ENCODE measurements around the gene ARGLU1.

ARGLU1 gene

DNA sequence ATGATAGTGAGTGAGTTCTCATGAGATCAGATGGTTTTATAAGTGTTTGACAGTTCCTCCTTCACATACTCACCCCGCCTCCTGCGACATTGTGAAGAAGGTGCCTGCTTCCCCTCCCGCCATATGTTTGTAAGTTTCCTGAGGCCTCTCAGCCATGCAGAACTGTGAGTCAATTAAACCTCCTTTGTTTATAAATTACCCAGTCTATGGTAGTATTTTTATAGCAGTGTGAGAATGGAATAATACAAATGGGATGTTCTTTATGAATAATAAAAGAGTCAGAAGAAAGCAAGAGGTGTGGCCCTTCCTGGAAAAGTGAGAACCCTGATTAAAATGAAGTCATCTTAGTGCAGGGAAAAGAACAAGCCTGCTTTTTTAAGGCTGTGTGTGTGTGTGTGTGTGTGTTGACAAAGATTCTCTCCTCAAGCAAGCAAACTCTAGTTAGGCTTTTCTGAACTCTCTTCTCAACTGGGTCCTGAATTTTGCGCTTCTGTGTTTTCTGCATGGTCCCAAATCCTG, 18.8 kb upstream of the ARGLU1 start:
- DNase-seq (ENCODE audit: low spot score): no peak

DNA sequence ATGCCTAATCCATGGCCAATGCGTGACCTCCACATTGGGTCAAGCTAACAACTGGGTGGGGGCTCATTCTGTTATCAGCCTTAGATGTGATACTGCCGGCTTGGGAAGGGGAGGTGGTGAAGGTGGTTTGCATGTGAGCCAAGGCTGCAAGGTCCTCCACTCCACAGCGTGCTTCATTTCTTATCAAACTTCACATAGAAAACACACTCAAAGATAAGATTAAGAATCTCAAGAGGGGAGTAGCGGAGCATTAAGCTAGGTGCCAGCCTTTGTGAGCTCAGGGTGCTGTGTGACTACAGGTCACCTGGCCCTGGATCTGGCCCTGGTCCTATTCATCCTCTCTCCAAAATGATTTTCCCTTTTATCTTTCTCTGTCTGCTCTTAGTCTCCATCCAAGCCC, 13.3 kb upstream of the ARGLU1 start:
- DNase-seq (ENCODE audit: low spot score): no peak

DNA sequence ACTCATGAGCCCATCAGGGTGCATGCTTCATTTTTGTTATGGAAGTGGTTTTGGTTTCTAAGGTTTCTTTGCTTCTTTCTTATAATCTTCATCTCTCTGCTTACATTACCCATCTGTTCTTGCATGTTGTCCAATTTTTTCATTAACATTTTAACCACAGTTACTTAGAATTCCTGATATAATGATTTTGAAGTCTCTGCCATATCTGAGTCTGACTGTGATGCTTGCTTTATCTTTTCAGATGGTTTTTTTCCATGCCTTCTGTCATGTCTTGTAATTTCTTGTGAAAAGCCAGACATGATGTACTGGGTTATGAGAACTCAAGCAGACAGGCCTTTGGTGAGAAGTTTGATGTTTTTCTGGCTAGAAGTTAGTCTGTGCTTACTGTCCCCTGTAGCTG, 8.0 kb upstream of the ARGLU1 start:
- no peak for DNase-seq (ENCODE audit: low spot score)

DNA sequence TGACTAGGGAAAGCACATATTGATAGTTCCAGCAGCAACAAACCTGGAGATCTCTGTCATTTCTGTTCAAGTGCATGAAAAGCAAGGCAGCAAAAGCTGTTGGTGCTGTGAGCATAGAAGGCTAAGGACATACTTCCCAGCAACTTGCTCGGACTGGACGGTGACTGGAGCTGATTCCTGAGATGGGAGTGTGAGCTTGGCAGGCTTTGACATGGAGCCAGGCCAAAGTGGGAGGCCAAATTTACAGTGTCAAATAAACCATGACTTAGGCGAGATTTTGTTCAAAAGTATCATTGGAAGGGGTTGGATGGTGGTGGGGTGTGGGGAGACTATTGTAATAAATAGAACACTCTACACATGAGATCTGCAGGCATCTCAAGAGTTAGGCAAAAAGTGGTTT, 5.9 kb upstream of the ARGLU1 start:
- DNase-seq (ENCODE audit: low spot score): no peak

DNA sequence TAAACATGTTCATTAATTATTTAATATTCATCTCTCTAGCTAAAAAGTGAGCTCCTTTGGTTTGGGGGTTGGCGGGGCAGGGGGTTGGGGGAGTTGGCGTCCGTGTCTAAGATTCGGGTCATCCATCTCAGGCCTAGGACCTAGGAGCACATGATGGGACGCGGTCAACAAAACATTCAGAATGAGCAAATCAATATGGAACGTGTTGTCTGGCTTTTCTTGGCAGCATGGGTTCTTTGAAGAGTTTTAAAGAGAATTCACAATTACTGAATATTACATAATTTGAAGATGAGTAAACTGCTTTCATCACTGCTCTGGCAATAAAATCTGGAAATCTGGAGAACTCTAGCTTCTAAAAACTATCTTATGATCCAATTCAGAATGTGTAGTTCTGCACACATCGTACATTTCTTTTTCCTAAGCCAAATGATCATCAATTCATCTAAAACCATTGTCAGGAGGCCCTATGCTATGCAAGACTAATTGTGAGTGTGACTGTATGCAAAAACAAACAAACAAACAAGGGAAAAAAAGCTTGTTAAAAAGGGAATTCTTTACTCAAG, 5.4 kb upstream of the ARGLU1 start:
- no peak for DNase-seq (ENCODE audit: low spot score)

DNA sequence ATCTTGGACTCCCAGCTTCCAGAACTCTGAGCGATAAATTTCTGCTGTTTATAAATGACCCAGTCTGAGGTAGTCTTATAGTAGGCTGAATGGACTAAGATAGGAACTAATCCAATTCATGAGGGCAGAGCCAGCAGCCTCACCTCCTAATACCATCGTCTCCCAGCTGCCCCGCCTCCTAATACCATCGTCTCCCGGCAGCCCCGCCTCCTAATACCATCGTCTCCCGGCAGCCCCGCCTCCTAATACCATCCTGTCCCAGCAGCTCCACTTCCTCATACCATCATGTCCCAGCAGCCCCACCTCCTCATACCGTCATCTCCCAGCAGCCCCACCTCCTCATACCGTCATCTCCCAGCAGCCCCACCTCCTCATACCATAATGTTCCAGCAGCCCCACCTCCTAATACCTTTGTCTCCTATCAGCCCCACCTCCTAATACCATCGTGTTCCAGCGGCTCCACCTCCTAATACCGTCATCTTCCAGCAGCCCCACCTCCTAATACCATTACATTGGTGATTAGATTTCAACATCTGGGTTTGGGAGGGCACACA, 2.4 kb upstream of the ARGLU1 start:
- DNase-seq (ENCODE audit: low spot score): no peak

DNA sequence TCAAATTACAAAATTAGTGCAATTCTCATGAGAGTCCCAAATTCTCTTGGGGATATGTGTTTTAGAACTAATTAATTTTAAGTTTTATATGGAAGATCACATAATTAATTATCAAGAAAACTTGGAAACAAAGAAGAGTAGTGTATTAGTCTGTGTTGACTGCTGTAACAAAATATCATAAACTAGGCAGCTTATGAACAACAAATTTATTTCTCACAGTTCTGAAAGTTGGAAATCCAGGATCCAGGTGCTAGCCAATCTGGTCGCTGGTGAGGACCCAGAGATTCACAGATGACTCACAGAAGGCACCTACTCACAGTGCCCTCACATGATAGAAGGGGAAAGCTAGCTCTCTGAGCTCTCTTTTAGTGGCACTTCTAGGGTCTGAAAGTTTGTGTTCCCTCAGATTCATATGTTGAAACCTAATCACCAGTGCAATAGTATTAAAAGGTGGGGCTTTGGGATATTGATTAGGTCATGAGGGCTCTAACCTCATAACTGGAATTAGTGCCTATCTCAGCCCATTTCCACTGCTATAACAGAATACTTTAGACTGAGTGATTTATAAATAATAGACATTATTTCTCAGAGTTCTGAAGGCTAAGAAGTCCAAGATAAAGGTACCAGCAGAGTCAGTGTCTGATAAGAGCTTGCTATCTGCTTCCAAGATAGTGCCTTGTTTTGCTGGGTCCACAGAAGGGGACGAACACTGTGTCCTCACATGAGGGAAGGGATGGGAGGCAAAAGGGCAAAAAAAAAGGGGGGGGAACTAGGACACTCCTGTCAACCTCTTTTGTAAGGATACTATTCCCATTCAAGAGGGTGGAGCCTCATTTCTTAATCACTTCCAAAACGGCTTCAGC, 1.5 kb upstream of the ARGLU1 start:
- DNase-seq (ENCODE audit: low spot score): no peak

DNA sequence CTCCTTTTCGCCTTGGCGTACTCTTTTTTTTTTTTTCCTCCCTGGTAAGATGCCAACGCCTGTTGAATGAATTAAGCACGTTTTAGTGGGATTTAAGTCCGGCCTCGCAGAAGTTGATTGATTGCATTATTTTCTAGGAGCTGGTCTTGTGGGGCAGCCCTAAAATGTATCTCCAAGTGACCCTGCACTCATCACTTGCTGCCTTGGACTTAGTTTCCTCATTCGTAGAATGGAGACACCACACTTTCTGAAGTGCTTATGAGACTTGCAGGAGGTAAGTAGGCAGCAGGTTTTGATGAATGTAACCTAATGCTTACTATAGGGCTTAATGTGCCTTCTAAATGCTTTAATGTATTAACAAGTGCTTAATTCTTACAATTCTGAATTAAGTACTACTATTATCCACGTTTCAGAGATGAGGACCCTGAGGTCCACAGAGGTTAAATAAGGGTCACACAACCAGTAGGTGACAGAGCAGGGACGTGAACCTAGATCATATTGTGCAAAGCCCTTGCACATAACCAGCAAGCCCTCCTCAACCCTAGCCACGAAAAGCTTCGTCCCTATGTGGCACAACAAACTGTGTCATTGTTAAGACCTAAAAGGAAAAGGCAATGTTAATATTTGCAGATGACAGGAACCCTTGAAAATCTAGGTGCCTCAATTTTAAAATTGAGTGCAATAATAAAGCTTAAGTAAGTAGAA, 514 bp upstream of the ARGLU1 start:
- no peak for DNase-seq (ENCODE audit: low spot score)

DNA sequence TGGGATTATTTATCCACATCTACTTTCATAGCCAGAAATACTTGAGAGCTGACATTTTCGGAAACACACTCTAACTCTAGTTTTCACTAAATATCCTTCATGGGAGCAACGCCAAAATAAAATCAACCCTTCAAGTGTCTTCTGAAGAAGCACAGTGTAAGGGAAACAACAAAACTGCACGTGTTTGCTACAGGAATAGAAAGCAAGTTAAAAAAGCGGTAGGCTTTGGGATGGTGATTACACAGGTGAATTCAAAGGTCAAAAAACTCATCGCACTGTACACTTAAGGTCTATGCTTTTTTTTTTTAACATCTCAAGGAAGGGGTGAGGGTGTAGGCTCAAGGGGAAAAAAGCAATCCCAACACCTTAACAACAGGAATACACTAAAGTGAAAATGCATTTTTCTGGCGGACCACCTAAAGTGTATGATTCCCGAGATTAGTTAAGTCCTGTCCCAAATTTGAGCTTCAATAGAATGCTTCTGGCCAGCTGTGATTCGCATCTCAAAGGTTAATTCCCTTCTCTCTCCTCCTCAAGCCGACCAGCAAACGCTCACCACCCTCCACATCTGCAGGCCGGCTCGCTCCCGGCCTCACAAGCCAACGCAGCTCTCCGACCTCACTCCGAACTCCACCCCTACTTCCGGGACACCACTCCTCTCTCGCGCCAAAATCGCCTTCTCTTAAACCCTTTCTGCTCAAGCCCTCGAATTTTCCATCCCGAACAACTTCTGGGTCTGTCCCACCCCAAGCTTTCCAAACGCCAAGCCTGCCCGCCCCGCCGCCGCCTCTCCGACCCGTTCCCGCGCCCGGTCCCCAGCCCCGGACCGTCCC, 1.1 kb downstream of the ARGLU1 start:
- DNase-seq (ENCODE audit: low spot score): peak; percentile 44

DNA sequence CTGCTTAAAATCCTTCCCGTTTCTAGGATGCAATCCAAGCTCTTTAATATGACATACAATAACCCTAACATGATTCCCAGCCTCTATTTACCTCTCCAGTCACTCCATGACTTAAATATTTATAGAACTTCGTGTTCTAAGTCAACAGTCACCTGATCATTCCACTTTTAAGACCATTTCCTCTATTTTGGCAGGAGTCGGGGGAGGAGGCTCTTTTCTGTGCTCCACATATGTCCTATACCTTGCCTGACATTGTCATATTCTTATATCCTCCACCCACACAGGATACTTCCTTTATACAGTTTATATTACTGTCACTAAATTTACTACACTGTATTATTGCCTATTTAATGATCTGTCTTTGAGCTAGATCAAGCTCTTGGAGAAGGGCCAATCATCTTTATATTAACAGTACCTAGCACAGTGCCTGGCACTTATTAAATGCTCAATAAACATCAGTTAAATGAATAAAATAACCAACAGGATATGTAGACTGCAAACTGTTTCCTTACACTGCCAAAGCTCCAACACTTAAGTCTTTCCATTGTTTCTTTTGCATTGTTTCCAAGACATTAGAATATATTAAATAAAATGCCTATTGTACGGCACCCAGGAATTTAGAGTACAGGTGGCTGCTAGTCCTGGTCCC, 2.7 kb downstream of the ARGLU1 start:
- DNase-seq (ENCODE audit: low spot score): no peak

DNA sequence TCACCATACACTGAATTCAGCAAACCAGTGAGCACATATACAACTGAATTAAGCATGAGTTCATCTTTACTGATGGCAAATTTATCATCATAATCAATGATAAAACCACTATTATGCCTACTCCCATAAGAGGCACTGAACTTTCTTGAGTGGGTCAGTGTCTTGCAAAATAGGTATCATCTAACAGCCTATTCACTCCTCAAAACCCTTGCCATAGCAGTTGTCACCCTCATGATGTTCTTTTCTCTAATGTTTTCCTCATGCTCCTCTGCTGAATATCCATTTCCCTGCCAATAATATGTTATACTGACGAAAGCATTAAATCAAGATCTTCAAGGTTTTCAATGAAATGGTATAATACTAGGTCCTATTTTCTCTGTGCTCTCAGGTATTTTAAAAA, 5.6 kb downstream of the ARGLU1 start:
- DNase-seq (ENCODE audit: low spot score): no peak

DNA sequence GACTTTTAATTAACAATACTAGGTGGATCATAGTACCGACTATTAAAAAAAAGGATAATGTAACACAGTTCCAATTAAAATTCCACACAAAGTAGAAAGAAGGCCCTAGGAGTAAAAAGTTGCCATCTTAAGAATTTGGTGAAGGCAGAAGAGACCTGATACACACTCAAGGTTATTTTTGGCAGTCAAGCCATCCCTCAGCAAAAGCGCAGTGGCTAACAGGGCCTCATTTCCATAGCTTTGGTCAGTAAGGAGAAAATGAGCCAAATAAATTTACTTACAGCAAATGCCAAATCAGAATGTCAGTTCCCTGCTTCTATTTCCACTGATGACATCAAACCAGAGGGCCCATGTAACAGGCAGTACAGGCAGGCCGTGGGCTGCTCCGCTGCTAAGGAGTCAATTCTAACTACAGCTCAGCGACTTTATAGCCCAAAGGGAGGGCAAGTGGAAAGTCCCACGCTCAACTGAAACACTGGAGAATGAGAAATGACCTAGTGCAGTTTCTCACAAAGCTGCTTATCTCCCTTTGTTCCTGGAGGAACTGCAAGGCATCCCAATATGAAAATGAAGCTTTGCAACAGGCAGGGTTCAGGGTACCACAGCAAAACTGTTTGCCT, 6.3 kb downstream of the ARGLU1 start:
- DNase-seq (ENCODE audit: low spot score): peak; percentile 25

DNA sequence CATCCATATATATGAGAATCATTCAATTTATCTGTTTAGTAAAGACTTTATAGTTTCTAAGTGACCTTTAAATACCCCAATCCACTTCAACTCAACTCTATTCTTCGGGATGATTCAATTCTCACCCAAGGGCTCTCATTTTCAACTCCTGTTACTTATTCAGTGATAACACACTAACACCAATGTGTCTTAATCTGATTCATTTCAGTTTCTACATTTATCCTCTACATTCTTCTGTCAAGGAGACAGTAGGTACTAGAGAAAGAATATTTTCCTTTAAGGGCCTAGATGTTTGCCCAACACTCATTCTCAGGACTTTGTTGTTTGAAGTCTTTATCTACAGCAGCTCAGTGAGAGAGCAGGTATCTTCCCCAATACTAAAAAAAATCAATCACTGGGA, 7.1 kb downstream of the ARGLU1 start:
- DNase-seq (ENCODE audit: low spot score): no peak

DNA sequence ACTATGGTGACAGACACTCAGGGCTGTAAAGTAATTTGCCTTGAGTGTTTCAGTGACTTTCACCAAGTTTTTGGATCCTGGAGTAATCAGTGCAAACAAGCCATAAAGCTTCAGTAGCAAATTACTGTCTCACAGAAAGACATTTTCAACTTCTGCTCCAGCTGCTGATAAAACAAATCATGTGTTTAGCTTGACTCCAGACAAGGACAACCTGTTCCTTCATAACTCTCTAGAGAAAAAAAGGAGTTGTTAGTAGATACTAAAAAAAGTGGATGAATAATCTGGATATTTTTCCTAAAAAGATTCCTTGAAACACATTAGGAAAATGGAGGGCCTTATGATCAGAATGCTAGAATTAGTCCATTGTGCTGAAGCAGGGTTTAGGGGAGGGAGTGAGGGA, 9.4 kb downstream of the ARGLU1 start:
- no peak for DNase-seq (ENCODE audit: low spot score)

DNA sequence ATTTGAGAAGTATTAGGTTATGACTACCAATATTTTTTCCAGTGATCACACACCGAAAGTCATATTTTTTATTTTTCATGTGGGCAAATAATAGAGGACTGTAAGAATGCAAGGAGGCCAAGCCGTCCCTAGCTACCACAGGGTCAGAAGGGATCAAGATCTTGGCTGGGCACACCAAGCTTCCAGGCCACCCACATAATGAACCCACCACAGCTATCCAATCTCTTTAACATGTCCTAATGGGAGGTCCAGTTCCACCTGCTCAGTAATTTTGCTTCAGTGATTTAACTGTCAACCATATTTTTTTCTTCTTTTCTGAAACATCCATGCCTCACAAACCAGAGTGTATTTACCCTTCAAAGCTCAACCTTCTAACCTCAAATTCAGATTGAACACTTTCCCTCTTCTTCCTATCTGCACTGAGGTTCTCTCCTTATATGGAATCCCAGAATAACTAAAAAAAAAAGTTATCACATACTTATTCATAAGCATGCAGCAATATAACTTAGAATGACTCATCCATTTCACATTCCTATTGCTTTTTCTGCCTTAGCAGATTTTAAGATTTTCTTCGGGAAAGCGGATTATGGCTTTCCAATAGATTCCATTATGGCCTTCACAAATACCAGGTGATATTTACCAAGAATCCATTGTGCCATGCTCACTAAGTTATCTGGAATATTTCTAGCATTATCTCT, 12.2 kb downstream of the ARGLU1 start:
- no peak for DNase-seq (ENCODE audit: low spot score)

DNA sequence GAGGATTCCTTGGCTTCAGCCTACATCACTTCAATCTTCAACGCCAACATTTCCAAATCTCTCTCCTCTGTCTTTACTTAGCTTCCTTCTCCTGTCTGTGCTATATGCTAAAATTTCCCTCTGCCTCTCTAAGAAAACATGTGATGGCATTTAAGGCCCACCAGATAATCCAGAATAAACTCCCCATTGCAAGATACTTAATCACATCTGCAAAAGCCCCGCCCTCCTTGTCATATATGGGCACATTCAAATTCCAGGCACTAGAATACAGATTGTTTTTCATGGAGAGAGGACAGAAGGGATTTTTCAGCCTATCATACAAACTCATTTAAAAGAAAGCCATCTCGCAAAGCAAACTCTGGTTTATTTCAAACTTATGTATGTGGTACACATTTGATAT, 16.2 kb downstream of the ARGLU1 start:
- DNase-seq (ENCODE audit: low spot score): no peak

DNA sequence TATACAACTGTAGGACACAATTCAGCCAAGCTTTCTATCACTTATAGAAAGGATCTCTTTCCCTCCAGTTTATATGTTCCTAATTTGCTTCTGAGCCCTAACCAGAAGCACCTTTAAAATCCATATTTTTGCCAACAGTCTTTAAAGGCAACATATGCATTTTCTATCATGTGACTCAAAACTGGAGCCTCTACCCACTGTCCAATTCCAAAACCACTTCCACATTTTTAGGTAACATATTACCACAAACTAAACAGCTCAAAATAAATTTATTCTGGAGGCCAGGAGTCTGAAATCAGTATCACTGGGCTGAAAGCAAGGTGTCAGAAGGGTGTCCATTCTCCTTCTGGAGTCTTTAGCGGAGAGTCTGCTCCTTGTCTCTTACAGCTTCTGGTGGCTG, 16.6 kb downstream of the ARGLU1 start:
- DNase-seq (ENCODE audit: low spot score): no peak

DNA sequence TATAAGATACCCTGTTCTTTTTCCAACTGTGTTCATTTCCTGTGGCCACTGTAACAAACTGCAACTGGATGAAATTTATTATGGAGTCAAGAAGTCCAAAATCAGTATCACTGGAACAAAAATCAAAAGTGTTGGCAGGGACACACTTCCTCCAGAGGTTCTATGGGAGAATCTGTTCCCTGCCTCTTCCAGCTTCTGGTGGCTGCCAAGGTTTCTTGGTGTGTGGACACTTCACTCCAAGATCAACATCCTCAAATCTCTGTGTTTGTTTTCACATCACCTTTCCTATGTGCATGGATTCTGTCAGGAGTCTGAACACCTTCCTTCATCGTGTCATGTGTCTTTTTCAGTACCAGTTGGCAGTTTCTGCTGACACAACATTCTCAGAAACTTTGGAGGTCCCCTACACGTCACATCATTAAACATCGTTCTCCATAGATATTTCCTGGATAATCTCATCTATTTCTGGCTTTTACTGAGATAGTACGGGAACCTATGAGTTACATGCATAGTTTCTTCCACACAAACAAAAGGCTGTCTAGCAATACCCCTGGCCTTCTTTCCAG, 17.3 kb downstream of the ARGLU1 start:
- DNase-seq (ENCODE audit: low spot score): no peak

DNA sequence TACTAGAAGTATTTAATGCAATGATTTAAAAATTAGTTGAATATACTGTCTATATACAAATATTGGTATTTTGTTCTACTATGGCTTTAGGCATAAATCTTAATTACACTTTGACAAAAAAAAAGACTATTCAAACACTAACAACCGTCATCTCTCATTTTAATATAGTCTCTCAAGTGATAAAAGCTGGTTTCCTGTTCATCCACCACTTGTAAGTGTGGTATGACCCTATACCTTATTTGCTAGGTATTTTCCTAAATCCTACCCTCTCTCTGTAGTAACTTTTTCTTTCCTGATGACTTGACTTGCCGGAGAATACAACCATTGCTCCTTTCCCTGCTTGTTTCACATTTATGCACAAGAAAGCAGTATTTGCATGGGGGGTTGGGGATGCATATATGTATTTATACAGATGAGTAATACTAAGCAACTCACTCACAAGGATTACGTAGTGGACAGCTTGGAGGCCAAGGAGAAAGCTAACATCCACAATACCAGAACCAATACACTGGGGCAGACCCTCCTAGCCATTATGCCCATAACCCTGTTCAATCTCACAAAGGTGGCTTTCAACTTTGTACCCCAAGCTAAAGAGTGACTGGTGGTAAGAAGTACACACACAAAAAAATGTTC, 19.8 kb downstream of the ARGLU1 start:
- no peak for DNase-seq (ENCODE audit: low spot score)
